Left kidney (tissue), 2 donors: ENCODE measurements around the gene KIF1A. TPM values are rescaled to one million over a fixed set of nuclear protein-coding genes. Genes with fewer than 3 reads are reported as not detected.
"Not testable (repeated sequence)": the region's sequence is repeated elsewhere in the genome, so short reads cannot be mapped to it uniquely, and the experiment has no call there.

Source experiments
- DNase-seq: peaks from one replicate; pipeline ENCODE4 v3.0.0-alpha.2; 2013
- polyA plus RNA-seq: library from polyadenylated mRNA; unstranded; fragments of 120-200 nt; gene quantifications from one replicate; pipeline ENCODE4 v1.2.1, GENCODE V29; 2013; ENCODE audit not compliant: insufficient read length

The KIF1A gene
- polyA plus RNA-seq, 1 donor = 11.1 TPM

- DNase-seq = no peak
These were observed 32.2 kb downstream of the KIF1A start for GRCh38 chr2:240787521-240788472.

- no peak for DNase-seq
These were observed 33.1 kb downstream of the KIF1A start for GRCh38 chr2:240786871-240787311.

GRCh38 chr2:240786355-240786841 is 33.6 kb downstream of the KIF1A start:
- no peak for DNase-seq

- DNase-seq = no peak
These were observed 34.3 kb downstream of the KIF1A start for GRCh38 chr2:240785424-240786335.

- no peak for DNase-seq
These were observed 35.2 kb downstream of the KIF1A start for GRCh38 chr2:240784629-240785423.

GRCh38 chr2:240783819-240784621 is 36.0 kb downstream of the KIF1A start:
- no peak for DNase-seq

- DNase-seq = no peak
These were observed 36.9 kb downstream of the KIF1A start for GRCh38 chr2:240782886-240783818.

- no peak for DNase-seq
These were observed 37.7 kb downstream of the KIF1A start for GRCh38 chr2:240782221-240782885.

- no peak for DNase-seq
These were observed 38.4 kb downstream of the KIF1A start for GRCh38 chr2:240781471-240782220.

- no peak for DNase-seq
These were observed 39.9 kb downstream of the KIF1A start for GRCh38 chr2:240780023-240780700.

- not testable (repeated sequence) for DNase-seq
These were observed 40.7 kb downstream of the KIF1A start for GRCh38 chr2:240779250-240779832.

- DNase-seq = no peak
These were observed 41.6 kb downstream of the KIF1A start for GRCh38 chr2:240778426-240778825.

GRCh38 chr2:240777456-240778212 is 42.4 kb downstream of the KIF1A start:
- DNase-seq = no peak

- peak; percentile 46 for DNase-seq
These were observed 44.1 kb downstream of the KIF1A start for GRCh38 chr2:240775905-240776304.

GRCh38 chr2:240774856-240775255 is 45.2 kb downstream of the KIF1A start:
- DNase-seq = no peak

GRCh38 chr2:240769096-240769495 is 50.9 kb downstream of the KIF1A start:
- DNase-seq = no peak
